Fibroblast of lung (primary cell): ENCODE data around the gene NATD1. TPM values are rescaled to one million over a fixed set of nuclear protein-coding genes. Genes with fewer than 3 reads are reported as not detected.

ENCODE experiments used
- DNase-seq, 2 donors: peaks; one replicate each; pipeline versions ENCODE4 v3.0.0 to v3.0.0-alpha.2; 2010; ENCODE audit warnings: low read depth in 2 of 2
- H2AFZ ChIP-seq: 2 replicates; pipeline ENCODE4 v1.5.1; 2012; ENCODE audit warnings: low read length, control low read depth, inconsistent platforms
- H3K27ac ChIP-seq: 2 replicates; pipeline ENCODE4 v1.5.1; 2011; ENCODE audit warnings: low read length, control low read depth; ENCODE audit not compliant: insufficient read depth
- H3K27me3 ChIP-seq: 2 replicates; pipeline ENCODE4 v1.5.1; 2011; ENCODE audit warnings: mild to moderate bottlenecking, low read length; ENCODE audit not compliant: control insufficient read depth, insufficient read depth
- H3K36me3 ChIP-seq: 2 replicates; pipeline ENCODE4 v1.5.1; 2011; ENCODE audit warnings: low read length; ENCODE audit not compliant: control insufficient read depth, insufficient read depth
- H3K4me1 ChIP-seq: 2 replicates; pipeline ENCODE4 v1.5.1; 2011; ENCODE audit warnings: low read length; ENCODE audit not compliant: control insufficient read depth, insufficient read depth; ENCODE audit errors: extremely low read depth
- H3K4me2 ChIP-seq: 2 replicates; pipeline ENCODE4 v1.5.1; 2011; ENCODE audit warnings: low read length, control low read depth; ENCODE audit not compliant: insufficient read depth; ENCODE audit errors: extremely low read depth
- H3K4me3 ChIP-seq, 4 experiments: fragments of 200-600 bp in 1 of 4; sonication (generic) in 1 of 4; replicated peaks in 1 of 4; 2 replicates each; pipeline ENCODE4 v1.5.1; 2011 to 2016; ENCODE audit warnings: low read length in 4 of 4, low read depth in 3 of 4, mild to moderate bottlenecking in 3 of 4, control low read depth in 2 of 4, inconsistent platforms in 1 of 4, mixed read lengths in 1 of 4; ENCODE audit not compliant: insufficient read depth in 1 of 4; ENCODE audit errors: control extremely low read depth in 1 of 4
- H3K79me2 ChIP-seq: 2 replicates; pipeline ENCODE4 v1.5.1; 2012; ENCODE audit warnings: mild to moderate bottlenecking, low read length, inconsistent platforms; ENCODE audit not compliant: control insufficient read depth, insufficient read depth
- H3K9ac ChIP-seq: 2 replicates; pipeline ENCODE4 v1.5.1; 2011; ENCODE audit warnings: mild to moderate bottlenecking, low read length, control low read depth; ENCODE audit not compliant: insufficient read depth
- H3K9me3 ChIP-seq: 2 replicates; pipeline ENCODE4 v1.5.1; 2012; ENCODE audit warnings: low read depth, low read length; ENCODE audit not compliant: control insufficient read depth, insufficient read depth
- H4K20me1 ChIP-seq: 2 replicates; pipeline ENCODE4 v1.5.1; 2011; ENCODE audit warnings: low read length; ENCODE audit not compliant: control insufficient read depth, insufficient read depth; ENCODE audit errors: extremely low read depth
- EZH2 ChIP-seq: IDR thresholded peaks from 2 replicates; pipeline ENCODE4 v1.5.1; 2012; ENCODE audit warnings: low read length, control low read depth, mild to moderate bottlenecking; ENCODE audit errors: missing control alignments
- polyA plus RNA-seq, 2 donors: library from polyadenylated mRNA; depleted of rRNA in 1 of 2; stranded (reverse) in 1 of 2; unstranded in 1 of 2; fragments of >200 nt; gene quantifications; 2 replicates each; pipeline ENCODE4 v1.2.1, GENCODE V29; 2011 to 2012; ENCODE audit warnings: missing spikeins in 1 of 2
- total RNA-seq: library from RNA; depleted of rRNA; stranded (reverse); fragments of >200 nt; gene quantifications from 2 replicates; pipeline ENCODE4 v1.2.1, GENCODE V29; 2014
- TF ChIP-seq, protein P1 (sequence below), 2 donors: IDR thresholded peaks in 1 of 2; conservative IDR thresholded peaks in 1 of 2; 1 replicate in 1 of 2; 2 replicates in 1 of 2; pipeline ENCODE4 v1.5.1; 2011 to 2012; ENCODE audit warnings: low read length in 2 of 2, control low read depth in 1 of 2, inconsistent platforms in 1 of 2, low read depth in 1 of 2, mild to moderate bottlenecking in 1 of 2

NATD1 gene
- total and polyA plus RNA-seq, 2 donors (not counting 1 experiment from before 2014, with no cell fraction given): 5.6 to 9.2 TPM

- H4K20me1 ChIP-seq: no peaks in the 10 kb centered on the region
- H2AFZ ChIP-seq: peak overlapping the region; percentile 81
- no peak for TF ChIP-seq EZH2
- TF ChIP-seq, protein P1, sequence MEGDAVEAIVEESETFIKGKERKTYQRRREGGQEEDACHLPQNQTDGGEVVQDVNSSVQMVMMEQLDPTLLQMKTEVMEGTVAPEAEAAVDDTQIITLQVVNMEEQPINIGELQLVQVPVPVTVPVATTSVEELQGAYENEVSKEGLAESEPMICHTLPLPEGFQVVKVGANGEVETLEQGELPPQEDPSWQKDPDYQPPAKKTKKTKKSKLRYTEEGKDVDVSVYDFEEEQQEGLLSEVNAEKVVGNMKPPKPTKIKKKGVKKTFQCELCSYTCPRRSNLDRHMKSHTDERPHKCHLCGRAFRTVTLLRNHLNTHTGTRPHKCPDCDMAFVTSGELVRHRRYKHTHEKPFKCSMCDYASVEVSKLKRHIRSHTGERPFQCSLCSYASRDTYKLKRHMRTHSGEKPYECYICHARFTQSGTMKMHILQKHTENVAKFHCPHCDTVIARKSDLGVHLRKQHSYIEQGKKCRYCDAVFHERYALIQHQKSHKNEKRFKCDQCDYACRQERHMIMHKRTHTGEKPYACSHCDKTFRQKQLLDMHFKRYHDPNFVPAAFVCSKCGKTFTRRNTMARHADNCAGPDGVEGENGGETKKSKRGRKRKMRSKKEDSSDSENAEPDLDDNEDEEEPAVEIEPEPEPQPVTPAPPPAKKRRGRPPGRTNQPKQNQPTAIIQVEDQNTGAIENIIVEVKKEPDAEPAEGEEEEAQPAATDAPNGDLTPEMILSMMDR (conservative IDR thresholded peaks at IDR 0.05 in 1 of 2, IDR thresholded peaks at IDR 0.05 in 1 of 2; ENCODE audit: low read depth in 1 of 2, low read length in 2 of 2): no peak
- peaks cover 14% of the 10 kb centered on the region for H3K4me1 ChIP-seq
- H3K4me3 ChIP-seq: peak overlapping the region; percentile 45 to 63 (median 51)
- no peaks in the 10 kb centered on the region for H3K27me3 ChIP-seq
- H3K27ac ChIP-seq: peak overlapping the region; percentile 10
- peak overlapping the region; percentile 89 for H3K4me2 ChIP-seq
- H3K79me2 ChIP-seq: no peaks in the 10 kb centered on the region
- DNase-seq: peak; percentile 69 to 75
- no peaks in the 10 kb centered on the region for H3K9me3 ChIP-seq
- H3K9ac ChIP-seq: peak overlapping the region; percentile 24
- no peaks in the 10 kb centered on the region for H3K36me3 ChIP-seq
These were observed 22.5 kb upstream of the NATD1 start for GRCh38 chr17:21275579-21276263.

GRCh38 chr17:21275047-21275578, 21.9 kb upstream of the NATD1 start:
- peak overlapping the region; percentile 10 for H3K27ac ChIP-seq
- TF ChIP-seq, protein P1 (conservative IDR thresholded peaks at IDR 0.05 in 1 of 2, IDR thresholded peaks at IDR 0.05 in 1 of 2; ENCODE audit: low read depth in 1 of 2, low read length in 2 of 2): no peak
- TF ChIP-seq EZH2: no peak
- no peaks in the 10 kb centered on the region for H3K36me3 ChIP-seq
- peaks cover 12% of the 10 kb centered on the region for H3K4me1 ChIP-seq
- H4K20me1 ChIP-seq: no peaks in the 10 kb centered on the region
- H3K9ac ChIP-seq: peak overlapping the region; percentile 24
- H3K4me3 ChIP-seq: peak overlapping the region; percentile 17 to 63 (median 50)
- H3K79me2 ChIP-seq: no peaks in the 10 kb centered on the region
- peak overlapping the region; percentile 78 for H2AFZ ChIP-seq
- H3K27me3 ChIP-seq: no peaks in the 10 kb centered on the region
- DNase-seq: no peak
- peak overlapping the region; percentile 89 for H3K4me2 ChIP-seq
- H3K9me3 ChIP-seq: no peaks in the 10 kb centered on the region

- Histone ChIP-seq H2AFZ (no peak overlapping the region), H4K20me1 (no peaks in the 10 kb centered on the region), H3K36me3 (no peaks in the 10 kb centered on the region), H3K4me2 (no peak overlapping the region), H3K9ac (no peak overlapping the region), H3K79me2 (no peaks in the 10 kb centered on the region), H3K9me3 (no peaks in the 10 kb centered on the region), H3K4me1 (peaks cover 11% of the 10 kb centered on the region), H3K4me3 (no peak overlapping the region), H3K27me3 (no peaks in the 10 kb centered on the region), H3K27ac (no peak overlapping the region)
- DNase-seq: no peak
- TF ChIP-seq EZH2: no peak
- TF ChIP-seq, protein P1 (conservative IDR thresholded peaks at IDR 0.05 in 1 of 2, IDR thresholded peaks at IDR 0.05 in 1 of 2; ENCODE audit: low read depth in 1 of 2, low read length in 2 of 2): no peak
These were observed 19.9 kb upstream of the NATD1 start for GRCh38 chr17:21272881-21273792.
